Dedifferentiated amniotic fluid mesenchymal stem cell (primary cell): Measurements from ENCODE around the gene SMCR8.
"Not testable (repeated sequence)": the region's sequence is repeated elsewhere in the genome, so short reads cannot be mapped to it uniquely, and the experiment has no call there.

Source experiments
- DNase-seq: peaks from one replicate; pipeline ENCODE4 v3.0.0-alpha.2; 2016; ENCODE audit errors: extremely low spot score

SMCR8 gene

DNA sequence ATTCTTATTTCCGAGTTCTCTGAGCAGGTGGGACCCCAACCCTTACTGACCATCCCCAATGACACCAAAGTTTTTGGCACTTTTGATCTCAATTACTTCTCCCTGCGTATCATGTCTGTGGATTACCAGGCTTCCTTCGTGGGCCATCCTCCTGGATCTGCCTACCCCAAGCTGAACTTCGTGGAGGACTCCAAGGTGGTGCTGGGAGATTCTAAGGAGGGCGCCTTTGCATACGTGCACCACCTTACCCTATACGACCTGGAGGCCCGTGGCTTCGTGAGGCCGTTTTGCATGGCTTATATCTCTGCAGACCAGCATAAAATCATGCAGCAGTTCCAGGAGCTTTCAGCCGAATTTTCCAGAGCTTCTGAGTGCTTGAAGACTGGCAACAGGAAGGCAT lies 868 bp downstream of the SMCR8 start:
- DNase-seq: no peak

DNA sequence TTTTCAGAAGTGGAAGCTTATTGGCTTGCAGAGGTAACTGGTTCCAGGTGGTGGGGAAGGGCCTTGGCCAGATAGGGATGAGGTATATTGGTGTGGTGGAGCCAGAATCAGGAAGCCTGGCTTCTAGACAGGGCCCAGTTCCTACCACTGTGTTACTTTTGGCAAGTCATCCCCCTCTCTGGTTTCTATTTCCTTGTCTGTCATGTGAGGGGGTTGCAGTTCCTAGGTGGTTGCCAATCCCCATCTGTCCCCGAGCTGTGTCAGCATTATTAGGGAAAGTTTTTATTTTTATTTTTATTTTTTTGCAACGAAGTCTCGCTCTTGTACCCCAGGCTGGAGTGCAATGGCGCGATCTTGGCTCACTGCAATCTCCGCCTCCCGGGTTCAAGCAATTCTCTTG lies 3.0 kb downstream of the SMCR8 start:
- DNase-seq: no peak

DNA sequence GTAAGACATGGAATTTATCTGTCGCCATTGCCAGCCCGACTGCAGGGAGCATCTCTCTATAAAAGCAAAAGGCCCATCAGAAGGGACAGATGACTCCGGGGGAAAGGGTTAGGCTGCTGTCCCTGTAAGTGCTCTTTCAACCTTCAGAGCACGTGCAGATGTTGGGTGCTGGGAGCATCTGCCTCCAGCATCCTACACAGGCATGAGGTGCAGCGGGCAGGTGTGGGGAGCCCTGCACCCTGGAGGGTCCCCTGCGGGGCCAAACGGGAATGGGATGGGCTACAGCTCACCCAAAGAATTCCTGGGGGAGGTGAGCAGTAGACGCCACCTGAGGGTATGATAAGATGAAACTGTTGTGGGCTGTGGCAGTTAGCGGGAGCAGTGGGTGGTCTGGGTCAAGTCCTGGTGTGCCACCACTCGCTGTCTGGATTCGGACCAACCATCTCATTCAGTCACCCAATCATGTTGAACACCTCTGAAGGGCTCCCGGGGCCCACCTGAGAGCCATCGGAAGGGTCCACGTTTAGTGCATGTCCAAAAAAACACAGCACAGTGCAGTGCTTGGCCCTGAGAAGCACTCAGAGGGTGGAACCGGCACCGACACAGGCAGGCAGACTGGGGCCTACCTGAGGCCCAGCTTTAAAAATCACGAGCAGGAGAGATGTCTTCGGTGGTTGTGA lies 3.8 kb downstream of the SMCR8 start:
- DNase-seq: no peak

DNA sequence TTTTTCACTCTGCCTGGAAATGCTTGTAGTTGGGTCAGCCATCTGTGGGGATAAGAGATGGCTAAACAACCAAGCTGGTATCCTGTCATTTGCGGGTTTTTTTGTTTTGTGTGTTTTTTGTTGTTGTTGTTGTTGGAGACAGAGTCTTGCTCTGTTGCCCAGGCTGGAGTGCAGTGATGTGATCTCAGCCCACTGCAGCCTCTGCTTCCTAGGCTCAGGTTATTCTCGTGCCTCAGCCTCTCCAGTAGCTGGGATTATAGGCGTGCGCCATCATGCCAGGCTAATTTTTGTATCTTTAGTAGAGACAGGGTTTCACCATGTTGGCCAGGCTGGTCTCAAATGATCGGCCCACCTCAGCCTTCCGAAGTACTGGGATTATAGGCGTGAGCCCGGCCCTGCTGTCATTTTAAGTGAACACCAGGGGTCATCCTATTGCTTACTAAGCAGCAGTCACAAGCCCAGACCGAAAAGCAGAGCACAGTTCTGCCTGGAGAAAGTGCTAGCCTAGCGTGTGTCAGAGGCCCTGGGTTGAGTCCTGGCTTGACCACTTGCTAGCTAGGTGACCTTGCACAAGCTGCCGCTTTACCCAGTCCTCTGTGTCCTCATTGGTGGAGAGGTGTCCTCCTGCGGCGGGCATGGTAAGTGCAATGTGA lies 4.6 kb downstream of the SMCR8 start:
- peak; percentile 21 for DNase-seq

DNA sequence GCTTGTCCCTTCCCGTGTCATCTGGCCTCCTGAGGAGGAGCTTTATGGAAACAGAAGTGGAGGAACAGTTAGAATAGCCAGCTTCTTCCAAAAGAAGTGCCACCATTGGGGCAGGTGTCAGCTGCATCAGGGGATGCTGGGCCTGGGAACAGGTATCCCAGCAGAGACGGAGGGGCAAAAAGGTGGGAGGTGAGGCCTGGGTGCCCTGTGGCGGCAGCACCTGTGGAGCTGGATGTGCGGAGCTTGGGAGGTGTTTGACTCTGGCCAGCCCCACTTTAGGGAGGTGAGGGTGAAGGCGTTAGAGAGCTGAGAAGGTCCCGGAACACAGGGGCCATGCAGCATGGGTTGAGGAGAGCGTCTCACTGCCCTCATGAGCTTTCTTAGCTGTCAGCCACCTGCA lies 5.2 kb downstream of the SMCR8 start:
- no peak for DNase-seq

DNA sequence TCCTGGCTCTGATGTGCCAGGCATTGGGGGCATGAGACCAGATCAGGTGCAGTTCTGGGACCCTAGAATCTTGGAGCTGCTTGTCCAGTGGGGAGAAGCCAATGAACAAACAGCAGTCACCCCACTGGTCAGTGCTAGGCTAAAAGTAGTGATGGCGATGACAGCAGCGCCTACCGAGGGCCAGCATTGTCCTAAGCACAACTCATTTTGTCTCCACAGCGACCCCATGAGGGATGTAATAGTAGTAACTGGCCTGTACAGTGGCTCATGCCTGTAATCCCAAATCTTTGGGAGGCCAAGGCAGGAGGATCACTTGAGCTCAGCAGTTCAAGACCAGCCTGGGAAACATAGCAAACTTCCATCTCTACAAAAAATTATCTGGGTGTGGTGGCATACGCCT lies 6.2 kb downstream of the SMCR8 start:
- DNase-seq: no peak

DNA sequence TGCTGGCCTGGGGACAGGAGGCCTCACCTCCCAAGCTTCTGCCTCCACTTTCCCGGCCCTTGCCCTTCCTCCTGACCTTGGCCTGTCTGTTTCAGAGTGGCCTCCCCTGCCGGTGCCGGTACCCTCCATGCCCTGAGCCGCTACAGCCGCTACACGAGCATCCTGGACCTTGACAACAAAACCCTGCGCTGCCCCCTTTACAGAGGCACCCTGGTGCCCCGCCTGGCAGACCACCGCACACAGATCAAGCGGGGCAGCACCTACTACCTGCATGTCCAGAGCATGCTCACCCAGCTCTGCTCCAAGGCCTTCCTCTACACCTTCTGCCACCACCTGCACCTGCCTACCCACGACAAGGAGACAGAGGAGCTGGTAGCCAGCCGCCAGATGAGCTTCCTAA lies 7.4 kb downstream of the SMCR8 start:
- no peak for DNase-seq

DNA sequence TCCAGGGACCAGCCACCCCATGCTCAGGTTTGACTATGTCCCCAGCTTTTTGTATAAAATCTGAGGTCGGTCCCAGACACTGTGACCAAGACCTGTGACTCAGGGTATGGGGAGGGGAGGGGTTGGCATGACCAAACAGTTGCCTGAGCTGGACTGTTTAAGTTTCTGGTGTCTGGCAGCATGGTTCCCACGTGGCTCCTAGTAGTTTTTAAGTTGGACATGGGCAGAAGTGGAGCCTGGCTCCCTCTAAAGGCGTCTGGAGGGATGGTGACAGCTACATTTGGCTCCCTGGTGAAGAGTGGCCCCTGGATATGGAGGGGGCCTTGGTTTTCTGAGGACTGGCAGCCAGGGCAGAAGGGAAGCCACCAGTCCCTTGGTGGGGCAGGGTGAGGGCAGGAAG lies 7.9 kb downstream of the SMCR8 start:
- no peak for DNase-seq

DNA sequence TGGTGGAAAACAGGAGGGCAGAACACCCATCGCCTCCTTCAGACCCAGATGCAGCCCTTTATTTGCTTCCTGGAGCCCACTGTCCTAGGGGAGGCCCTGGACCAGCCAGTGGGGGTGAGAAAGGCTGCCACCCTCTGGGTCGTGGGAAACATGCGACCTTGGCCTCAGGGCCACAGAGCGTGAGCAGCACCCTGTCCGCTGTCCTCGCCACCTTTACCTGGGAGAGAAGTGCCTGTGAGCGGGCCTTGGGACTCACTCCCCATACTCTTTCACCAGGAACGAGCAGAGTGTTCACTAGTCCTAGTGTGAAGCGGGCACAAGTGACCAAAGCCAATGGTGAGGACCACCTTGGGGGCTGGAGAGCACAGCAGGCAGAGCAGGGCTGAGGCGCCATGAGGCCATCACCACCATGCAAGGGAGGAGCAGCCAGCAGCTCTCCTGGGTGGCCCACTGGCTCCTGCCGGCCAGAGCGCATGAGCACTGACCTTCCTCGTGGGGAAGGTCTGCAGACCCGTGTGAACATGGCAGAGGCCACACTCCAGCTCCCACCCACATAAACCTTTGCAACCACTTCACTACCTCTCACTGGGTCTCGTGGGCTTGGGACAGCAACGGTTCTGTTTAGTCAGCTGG lies 8.5 kb downstream of the SMCR8 start:
- DNase-seq: no peak

DNA sequence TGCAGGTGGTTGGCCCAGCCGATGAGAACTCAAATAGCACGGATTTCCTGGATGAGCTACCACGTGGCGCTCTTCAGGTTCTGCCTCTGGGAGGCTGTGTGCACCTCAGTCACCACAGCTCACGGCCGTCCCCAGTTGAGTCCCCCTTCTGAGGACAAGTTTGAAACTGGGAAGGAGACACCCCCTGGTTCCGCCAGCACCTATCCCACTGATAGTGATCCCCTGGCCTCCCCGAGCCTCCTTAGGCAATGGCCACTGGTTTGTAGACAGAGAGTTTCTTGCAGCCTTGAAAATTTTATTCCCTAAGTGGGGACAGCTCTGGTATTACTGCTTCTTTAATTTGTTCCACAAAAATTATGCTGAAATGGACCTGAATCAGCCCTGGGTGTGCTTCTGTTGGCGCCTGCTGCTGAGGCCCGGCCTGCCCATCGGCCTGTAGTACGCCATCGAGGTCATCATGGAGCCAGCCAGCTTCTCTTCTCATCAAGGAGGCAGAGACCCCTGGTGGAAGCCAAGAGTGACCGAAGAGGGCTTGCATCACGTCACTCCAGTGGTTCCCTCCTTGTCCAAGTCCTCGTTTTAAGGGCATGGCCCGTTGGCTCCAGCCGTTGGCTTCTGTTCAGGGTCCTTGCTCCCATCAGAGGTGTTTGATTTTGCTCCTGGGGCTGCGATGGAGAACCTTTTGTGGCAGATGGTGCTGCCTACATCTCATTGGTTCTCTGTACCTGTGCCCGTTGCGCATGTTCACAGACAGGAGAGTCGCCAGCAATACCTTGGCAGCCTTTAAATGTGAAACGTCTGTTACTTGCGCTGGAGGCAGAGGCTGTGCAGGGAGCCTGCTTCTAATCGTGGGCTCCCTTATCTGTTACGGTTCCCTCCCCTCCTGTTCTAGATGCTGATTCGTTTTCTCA lies 9.3 kb downstream of the SMCR8 start:
- no peak for DNase-seq

DNA sequence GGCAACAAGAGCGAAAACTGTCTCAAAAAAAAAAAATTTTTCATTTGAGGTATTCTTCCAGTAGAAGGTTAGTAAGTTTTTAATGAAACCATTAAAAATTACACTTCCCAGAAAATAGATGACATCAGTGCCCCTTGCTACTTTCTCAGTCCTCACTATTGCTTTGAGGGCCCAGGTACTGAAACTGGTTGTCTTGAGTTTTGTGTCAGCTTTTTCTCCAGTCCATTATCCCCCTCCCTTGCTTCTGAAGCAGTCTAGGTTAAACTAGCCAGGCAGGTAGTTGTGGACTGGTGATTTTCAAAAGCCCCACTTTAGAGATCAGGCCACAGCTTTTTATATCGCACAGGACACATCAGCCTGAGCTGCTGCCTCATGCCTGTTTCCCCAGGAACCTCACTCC lies 10.9 kb downstream of the SMCR8 start:
- DNase-seq: no peak

DNA sequence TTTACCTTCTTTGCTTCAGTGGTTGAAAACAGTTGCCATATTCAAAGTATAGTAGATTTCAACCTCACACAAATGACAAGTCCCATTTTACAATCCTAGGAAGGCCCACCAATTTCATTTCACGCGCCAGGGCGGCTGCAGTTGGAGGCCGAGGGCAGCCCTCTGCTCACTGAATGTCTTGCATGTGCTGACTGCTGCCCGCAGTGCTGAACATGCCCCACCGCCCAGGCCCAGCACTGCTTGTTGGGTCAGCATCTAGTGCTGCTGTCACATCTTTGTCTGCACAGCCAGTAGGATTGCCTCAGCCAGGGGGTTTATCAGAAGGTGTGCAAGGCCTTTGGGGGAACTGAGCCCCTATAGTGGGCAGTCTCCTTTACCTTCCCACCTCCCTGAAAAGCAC lies 11.5 kb downstream of the SMCR8 start:
- DNase-seq: no peak

DNA sequence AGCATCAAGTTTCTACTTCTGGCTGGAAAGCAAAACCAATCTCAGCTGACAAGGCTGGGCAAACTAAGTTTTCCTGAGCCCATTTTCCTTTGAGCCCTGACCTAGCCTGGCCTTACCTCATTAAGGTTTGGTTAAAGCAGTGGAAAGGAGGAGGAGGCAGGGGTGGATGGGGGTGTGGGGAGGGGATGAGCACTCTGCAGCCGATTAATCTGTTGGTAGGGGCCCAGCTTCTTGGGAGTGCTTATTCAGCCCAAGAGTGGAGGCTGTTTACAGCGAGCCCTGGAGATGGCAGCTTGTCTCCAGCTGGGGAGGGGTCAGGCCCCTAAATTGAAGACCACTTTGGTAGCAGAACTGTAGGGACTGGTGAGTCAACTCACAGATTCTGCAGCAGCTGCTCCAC lies 12.0 kb downstream of the SMCR8 start:
- DNase-seq: no peak

DNA sequence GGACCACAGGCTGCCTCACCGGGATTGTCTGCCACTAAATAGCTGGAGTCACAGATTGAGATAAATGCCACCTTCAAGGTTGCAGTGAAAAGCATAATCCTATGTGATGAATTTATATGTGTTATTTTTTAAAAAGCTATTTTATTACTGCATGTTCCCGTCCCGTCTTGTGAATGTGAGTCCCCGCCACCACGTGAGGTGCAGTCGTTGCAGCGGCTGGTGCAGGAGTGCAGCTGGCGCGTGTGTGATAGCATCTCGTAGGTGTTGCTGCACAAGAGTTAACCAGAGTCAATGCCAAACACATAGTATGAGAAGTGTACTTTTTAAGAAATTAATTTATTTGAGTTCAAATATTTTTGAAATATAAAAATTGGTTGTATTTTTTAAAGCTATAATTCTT lies 12.5 kb downstream of the SMCR8 start:
- DNase-seq: no peak

DNA sequence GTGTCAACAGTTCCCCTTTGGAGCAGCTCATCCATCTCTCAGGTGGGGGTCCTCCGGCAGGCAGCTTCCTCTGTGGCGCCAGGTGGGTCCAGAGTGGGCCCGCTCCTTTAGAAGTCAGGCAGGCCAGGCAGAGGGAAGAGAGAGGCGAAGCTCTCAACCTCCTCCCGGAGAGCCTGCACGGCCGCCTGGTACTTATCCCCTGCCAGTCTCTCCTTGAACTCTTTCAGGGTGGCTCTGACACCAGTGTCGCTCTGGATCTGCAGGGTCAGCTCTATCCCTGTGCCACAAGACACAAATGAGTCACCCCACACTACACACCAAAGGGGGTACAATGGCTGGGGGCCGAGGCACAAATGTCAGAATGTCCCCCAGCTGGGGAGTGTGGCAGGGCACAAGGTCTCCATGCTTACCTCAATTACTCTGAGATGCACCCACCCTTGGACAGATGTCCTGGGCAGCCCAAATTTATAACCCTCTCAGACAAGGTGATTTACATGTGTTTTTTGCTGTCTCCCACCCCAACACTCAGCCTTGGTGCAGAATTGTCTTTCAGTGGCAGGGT lies 13.6 kb downstream of the SMCR8 start:
- no peak for DNase-seq

DNA sequence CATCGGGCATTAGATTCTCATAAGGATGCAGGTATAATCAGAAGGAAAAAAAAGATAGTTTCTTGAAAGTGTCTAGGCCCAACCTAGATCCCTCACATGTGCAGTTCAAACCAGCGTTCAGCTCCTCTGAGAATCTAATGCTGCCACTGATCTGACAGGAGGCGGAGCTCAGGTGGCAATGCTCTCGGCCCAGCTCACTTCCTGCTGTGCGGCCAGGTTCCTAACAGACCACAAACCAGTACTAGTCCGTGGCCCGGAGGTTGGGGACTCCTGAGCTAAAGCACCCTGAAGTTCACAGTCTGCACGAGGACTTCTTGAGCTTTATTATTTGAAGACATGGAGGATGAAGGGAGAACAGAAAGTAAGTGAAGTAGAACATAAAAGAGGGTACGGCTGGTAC lies 16.8 kb downstream of the SMCR8 start:
- no peak for DNase-seq

DNA sequence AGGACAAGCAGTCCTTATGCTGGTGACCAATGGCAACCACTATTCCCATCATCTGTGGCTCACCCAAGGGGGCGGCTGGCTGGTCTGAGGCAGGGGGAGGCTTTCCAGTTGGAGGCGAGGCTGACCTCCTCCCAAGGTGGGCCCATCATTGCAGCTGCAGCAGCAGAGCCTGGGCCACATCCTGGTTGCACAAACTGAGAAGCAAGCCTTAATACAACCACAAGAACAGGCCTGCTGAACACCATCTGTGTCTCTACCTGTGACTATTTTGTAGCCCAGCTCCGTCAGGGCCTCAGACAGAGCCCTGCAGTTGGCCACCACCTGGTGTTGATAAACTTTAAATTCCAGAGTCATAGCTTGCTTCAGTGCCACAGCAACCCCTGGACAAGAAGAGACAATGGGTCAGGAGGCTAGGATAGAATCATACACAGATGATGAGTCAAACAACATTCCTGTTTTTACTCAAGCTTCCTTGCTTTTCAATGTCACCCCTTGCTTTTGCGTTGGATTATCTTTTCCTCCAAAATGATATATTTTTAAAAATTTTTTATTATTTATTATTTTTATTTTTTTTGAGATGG lies 17.9 kb downstream of the SMCR8 start:
- no peak for DNase-seq

DNA sequence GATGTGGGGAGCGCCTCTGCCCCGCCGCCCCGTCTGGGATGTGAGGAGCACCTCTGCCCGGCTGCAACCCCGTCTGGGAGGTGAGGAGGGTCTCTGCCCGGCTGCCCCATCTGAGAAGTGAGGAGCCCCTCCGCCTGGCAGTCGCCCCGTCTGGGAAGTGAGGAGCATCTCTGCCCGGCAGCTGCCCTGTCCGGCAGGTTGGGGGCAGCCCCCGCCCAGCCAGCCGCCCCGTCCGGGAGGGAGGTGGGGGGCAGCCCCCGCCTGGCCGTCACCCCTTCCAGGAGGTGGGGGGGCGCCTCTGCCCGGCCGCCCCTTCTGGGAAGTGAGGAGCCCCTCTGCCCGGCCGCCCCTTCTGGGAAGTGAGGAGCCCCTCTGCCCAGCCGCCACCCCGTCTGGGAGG lies 23.1 kb downstream of the SMCR8 start:
- DNase-seq: not testable (repeated sequence)

DNA sequence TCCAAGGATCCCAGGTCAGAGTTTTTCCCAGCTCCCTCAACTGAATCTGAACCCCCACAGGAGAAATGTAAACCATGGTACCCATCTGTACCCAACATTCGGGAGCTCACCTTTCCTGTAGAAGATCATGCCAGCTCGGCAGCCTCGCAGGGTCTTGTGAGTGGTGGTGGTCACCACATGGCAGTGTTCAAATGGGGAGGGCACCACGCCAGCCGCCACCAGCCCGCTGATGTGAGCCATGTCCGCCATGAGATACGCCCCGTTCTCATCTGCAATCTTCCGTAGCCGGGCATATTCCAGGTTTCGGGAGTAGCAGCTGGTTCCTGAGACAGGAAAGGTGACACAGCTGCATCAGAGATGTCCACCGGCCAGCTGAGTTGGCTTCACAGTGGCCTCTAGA lies 24.8 kb downstream of the SMCR8 start:
- no peak for DNase-seq

DNA sequence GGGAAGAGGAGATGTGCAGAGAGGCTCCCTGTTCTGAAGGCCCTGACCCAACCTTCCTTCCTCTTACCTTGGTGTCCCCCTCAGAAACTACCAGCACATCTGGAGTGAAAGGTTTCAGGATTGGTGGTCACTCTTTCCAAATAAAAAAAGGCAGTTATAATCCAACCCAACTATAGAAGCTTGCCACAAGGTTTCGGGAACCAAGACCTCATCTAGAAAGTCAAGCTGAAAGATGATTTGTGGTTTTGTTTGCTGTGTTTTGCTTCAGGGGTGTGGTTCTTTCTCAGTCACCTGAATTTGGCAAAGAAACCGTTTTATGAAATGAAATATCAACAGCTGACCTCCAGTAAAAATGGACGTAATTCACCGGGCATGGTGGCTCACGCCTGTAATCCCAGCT lies 28.9 kb downstream of the SMCR8 start:
- no peak for DNase-seq

DNA sequence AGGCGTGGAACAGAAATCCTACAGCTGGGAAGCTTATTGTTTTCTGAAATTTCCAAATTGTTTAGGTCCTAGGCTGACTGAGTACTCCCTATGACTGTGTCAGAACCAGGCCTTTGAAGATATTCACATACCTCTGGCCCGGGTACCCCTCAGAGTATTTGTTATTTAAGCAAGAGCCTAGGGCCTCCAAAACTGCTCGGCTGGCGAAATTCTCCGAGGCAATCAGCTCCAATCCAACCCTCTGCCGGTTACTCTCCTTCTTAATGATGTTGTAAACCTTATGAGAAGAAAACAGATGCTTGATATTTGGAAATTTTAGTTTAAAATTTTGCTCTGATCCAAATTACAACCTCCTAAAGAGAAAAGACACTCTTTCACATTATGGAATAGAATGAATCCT lies 38.4 kb downstream of the SMCR8 start:
- DNase-seq: no peak

DNA sequence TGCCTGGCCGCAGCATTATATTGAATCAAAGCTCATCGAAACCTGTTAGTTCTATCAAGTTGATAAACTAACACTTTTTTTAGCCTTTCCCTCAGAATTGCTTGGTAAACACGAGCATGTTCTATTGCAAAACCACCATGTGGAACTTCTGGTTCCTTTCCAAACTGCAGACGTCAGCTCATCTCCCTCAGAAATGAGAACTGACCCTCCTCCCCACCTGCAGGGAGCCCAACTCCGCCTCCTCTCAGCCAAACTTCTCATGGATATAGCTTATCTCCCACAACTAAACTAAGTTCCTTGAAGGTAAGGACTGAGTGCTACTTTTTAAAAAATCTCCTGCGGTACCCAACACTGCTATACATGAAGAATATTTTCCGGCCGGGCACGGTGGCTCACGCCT lies 41.5 kb downstream of the SMCR8 start:
- no peak for DNase-seq
